Ovary (tissue), 9 donors: ENCODE measurements around the gene GCK. TPM values are rescaled to one million over a fixed set of nuclear protein-coding genes. Genes with fewer than 3 reads are reported as not detected.

Experiments used
- DNase-seq, 5 donors: peaks; one replicate each; pipeline ENCODE4 v3.0.0-alpha.2; 2019 to 2020
- H3K27ac ChIP-seq, 2 donors: fragments of 200-600 bp; one replicate each; pipeline versions ENCODE4 v1.5.1 to v1.8.0; 2019 to 2022
- H3K27me3 ChIP-seq: fragments of 200-600 bp; one replicate; pipeline ENCODE4 v1.8.0; 2022
- H3K36me3 ChIP-seq: fragments of 200-600 bp; sonication (generic); one replicate; pipeline ENCODE4 v1.5.1; 2019
- H3K4me1 ChIP-seq: one replicate; pipeline ENCODE4 v1.8.1; 2013; ENCODE audit warnings: mild to moderate bottlenecking, moderate library complexity; ENCODE audit not compliant: insufficient read depth
- H3K4me3 ChIP-seq: fragments of 200-600 bp; sonication (generic); one replicate; pipeline ENCODE4 v1.5.1; 2017
- H3K9me3 ChIP-seq, 2 donors: fragments of 200-600 bp in 1 of 2; sonication (generic) in 1 of 2; one replicate each; pipeline versions ENCODE4 v1.5.1 to v1.8.1; 2013 to 2019; ENCODE audit warnings: mild to moderate bottlenecking in 1 of 2, moderate library complexity in 1 of 2
- CTCF ChIP-seq, 3 donors: fragments of 450-650 bp in 2 of 3; fragments of 200-600 bp in 1 of 3; IDR thresholded peaks; one replicate each; pipeline versions ENCODE4 v1.5.1 to v1.8.0; 2016 to 2022; ENCODE audit warnings: antibody characterized with exemption in 3 of 3, mild to moderate bottlenecking in 1 of 3
- EP300 ChIP-seq: sonication (generic); formaldehyde crosslinking; IDR thresholded peaks from one replicate; pipeline ENCODE4 v1.6.1; 2017; ENCODE audit warnings: antibody characterized with exemption
- POLR2A ChIP-seq: fragments of 450-650 bp; IDR thresholded peaks from one replicate; pipeline ENCODE4 v1.6.1; 2017; ENCODE audit warnings: antibody characterized with exemption, mild to moderate bottlenecking, moderate library complexity
- WGBS, 3 donors: extraction: QIAGEN DNeasy Blood & Tissue Kit in 1 of 3; methylation state at CpG; one replicate each; pipeline versions ENCODE4 v1.1.5 to v1.1.7; 2013 to 2017; 5-methylcytosine and 5-hydroxymethylcytosine counted together
- intact Hi-C, 4 donors: fragments of 100-400 bp; cut with DNase I; formaldehyde crosslinking; loops; one replicate each; pipeline versions ENCODE4 v1.11.0 to v1.15.1; 2022 to 2023
- polyA plus RNA-seq, 2 donors: library from polyadenylated mRNA; stranded (reverse); fragments of 200-250 nt in 1 of 2; fragments of 350-450 nt in 1 of 2; fragmentation: Illumina TruSeq in 1 of 2; extraction: RNeasy Lipid Tissue Mini Kit (QIAGEN cat#74804) in 1 of 2; gene quantifications; one replicate each; pipeline ENCODE4 v1.2.3, GENCODE V29; 2013 to 2014
- total RNA-seq, 7 donors: library from RNA; depleted of rRNA in 2 of 7; stranded (reverse); fragments of >200 nt in 2 of 7; fragmentation: NEBNext Ultra II Directional in 3 of 7; extraction: Animal tissue kit (Norgen Biotek cat#: 25700) in 3 of 7; gene quantifications; one replicate each; pipeline versions ENCODE4 v1.1.0 to v1.2.4, GENCODE V29; 2016 to 2023
- donor health status: DM: no; HTN: no; CAD: no; lungs with moderate emphysema.
- donor health status: DM: no; HTN: no; CAD: no.
- donor health status: Bipolar disorder and iron deficiency.
- donor health status: DM: yes; HTN: yes; CAD: no.
- donor health status: DM: no; HTN: no; CAD: no.
- donor health status: DM: yes; HTN: yes; CAD: no.

GCK gene
- total and polyA plus RNA-seq, 9 donors, result 0.48 to 2.9 (median 1.3) TPM

- DNase-seq, result no peak
- H3K36me3 ChIP-seq, result no peaks in the 10 kb centered on the region
- no peak overlapping the region for H3K4me3 ChIP-seq
- intact Hi-C loops, result no loop called here
- no peak overlapping the region for H3K27ac ChIP-seq
- H3K9me3 ChIP-seq, result no peaks in the 10 kb centered on the region
- H3K27me3 ChIP-seq, result no peaks in the 10 kb centered on the region
- 83 to 95% (median 90%) methylated on average over 2 of the region's 2 CpGs for WGBS, 3 donors
- no peak for TF ChIP-seq CTCF (IDR thresholded peaks at IDR 0.05)
- H3K4me1 ChIP-seq, result peaks cover 9% of the 10 kb centered on the region
Observed at GRCh38 chr7:44148166-44148565, 41.1 kb downstream of the GCK start.

- intact Hi-C loops, result no loop called here
- H3K4me3 ChIP-seq, result no peak overlapping the region
- no peaks in the 10 kb centered on the region for H3K27me3 ChIP-seq
- no peak overlapping the region for H3K27ac ChIP-seq
- no peaks in the 10 kb centered on the region for H3K9me3 ChIP-seq
- WGBS, 3 donors, result 42 to 61% (median 54%) methylated on average over 33 of the region's 33 CpGs
- DNase-seq, result peak in 3 of 5 donors; percentile 10 to 59 (median 44)
- H3K4me1 ChIP-seq, result peaks cover 9% of the 10 kb centered on the region
- H3K36me3 ChIP-seq, result no peaks in the 10 kb centered on the region
- TF ChIP-seq POLR2A (no peak), CTCF (IDR thresholded peaks at IDR 0.05) (no peak), EP300 (no peak)
Observed at GRCh38 chr7:44147026-44147991, 41.9 kb downstream of the GCK start.

DNA sequence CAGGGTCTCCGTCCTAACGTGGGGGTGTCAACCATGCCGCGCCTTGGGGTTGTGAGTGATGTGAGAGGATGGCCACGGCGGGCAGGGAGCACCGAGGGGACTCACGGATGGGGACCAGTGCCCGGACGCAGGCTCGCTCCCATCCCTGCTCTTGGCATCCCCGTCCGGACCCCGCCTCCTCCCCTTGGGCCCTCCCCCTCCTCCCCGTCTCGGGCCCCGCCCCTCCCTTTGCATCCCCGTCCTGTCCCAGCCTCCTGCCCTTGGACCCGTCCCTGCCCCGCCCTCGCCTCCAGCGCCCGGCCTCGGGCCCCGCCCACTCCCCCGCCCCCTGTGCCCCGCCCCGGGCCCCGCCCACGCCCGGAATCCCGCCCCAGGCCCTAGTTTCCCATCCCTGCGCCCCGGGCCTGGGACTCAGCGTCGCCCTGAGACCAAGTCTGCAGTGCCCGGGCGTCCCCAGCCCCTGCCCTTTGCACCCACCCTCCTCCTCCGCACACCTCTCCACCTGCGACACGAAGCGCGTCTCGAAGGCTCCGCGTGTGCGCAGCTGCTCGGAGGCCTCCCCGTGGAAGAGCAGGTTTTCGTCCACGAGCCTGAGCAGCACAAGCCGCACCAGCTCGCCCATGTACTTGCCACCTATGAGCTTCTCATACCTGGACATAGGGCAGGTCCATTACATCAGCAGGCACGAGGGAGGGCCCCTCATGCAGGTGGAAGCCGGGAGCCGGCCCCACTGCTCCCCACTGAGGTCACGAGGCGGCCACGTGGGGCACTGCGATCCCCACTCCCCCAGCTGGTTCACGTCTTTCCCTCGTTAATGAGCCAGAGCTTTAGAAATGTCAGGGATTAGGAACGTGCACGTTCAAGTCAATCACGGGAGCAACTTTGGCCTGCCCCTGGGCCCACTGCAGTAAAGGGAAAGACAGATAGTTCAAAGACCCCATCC, 43.0 kb downstream of the GCK start:
- no peak overlapping the region for H3K27ac ChIP-seq
- intact Hi-C loops, result no loop called here
- H3K4me1 ChIP-seq, result peaks cover 9% of the 10 kb centered on the region
- 17 to 30% (median 22%) methylated on average over 28 to 65 of the region's 65 CpGs for WGBS, 3 donors
- TF ChIP-seq EP300, result no peak
- no peak for TF ChIP-seq CTCF (IDR thresholded peaks at IDR 0.05)
- TF ChIP-seq POLR2A, result no peak
- H3K27me3 ChIP-seq, result no peaks in the 10 kb centered on the region
- H3K9me3 ChIP-seq, result no peaks in the 10 kb centered on the region
- H3K36me3 ChIP-seq, result no peaks in the 10 kb centered on the region
- DNase-seq, result peak; percentile 79 to 89 (median 84)
- H3K4me3 ChIP-seq, result peak overlapping the region; percentile 49

DNA sequence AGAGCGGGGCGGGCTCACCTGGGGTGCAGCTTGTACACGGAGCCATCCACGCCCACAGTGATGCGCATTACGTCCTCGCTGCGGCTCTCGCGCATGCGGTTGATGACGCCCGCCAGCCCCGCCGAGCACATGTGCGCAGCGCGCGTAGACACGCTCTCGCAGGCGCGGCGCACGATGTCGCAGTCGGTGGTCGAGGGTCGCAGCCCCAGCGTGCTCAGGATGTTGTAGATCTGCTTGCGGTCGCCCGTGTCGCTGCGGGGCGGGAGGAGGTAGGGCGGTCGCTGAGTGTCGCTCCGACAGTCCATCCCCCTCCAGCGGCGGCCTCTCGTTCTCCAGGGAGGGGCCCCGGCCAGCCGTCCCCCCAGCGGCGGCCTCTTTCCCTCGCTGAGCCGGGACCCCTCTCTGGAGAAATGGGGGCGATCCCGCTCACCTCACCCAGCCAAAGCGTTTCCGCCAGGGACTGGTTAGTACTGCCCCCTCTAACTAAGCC, 43.7 kb downstream of the GCK start:
- DNase-seq, result peak; percentile 29 to 54 (median 44)
- intact Hi-C loops, result no loop called here
- no peak for TF ChIP-seq POLR2A
- TF ChIP-seq CTCF (IDR thresholded peaks at IDR 0.05), result no peak
- no peak for TF ChIP-seq EP300
- Histone ChIP-seq H3K9me3 (no peaks in the 10 kb centered on the region), H3K36me3 (no peaks in the 10 kb centered on the region), H3K4me3 (peak overlapping the region; percentile 49), H3K27me3 (no peaks in the 10 kb centered on the region), H3K27ac (no peak overlapping the region), H3K4me1 (peaks cover 9% of the 10 kb centered on the region)
- WGBS, 3 donors, result 9 to 14% (median 10%) methylated on average over 43 to 53 of the region's 53 CpGs
